Stomach (tissue), 4 donors: ENCODE measurements around the gene SEC31B.

ENCODE experiments used
- CTCF ChIP-seq, 7 experiments: fragments of 450-650 bp in 4 of 7; fragments of 200-600 bp in 3 of 7; sonication (generic) in 3 of 7; IDR thresholded peaks; one replicate each; pipeline ENCODE4 v1.5.1; 2016 to 2019; ENCODE audit warnings: antibody characterized with exemption in 7 of 7, control low read depth in 2 of 7, mild to moderate bottlenecking in 1 of 7
- POLR2A ChIP-seq, 4 donors: fragments of 450-650 bp; IDR thresholded peaks; one replicate each; pipeline ENCODE4 v1.6.1; 2016; ENCODE audit warnings: antibody characterized with exemption in 4 of 4, control low read depth in 2 of 4, mild to moderate bottlenecking in 1 of 4, moderate library complexity in 1 of 4

GRCh38 chr10:100468322-100468721 lies 51.3 kb downstream of the SEC31B start:
- TF ChIP-seq CTCF (IDR thresholded peaks at IDR 0.05): no peak
- no peak for TF ChIP-seq POLR2A (IDR thresholded peaks at IDR 0.05)
